ENCODE data around the gene MAD1L1.
"Not testable (repeated sequence)": the region's sequence is repeated elsewhere in the genome, so short reads cannot be mapped to it uniquely, and the experiment has no call there.

MAD1L1 gene

GRCh38 chr7:1977059-1977875, 255.5 kb downstream of the MAD1L1 start:
- no peak for DNase-seq

- not testable (repeated sequence) for DNase-seq
These were observed 256.2 kb downstream of the MAD1L1 start for GRCh38 chr7:1976521-1976920.

- DNase-seq, result no peak
These were observed 257.2 kb downstream of the MAD1L1 start for GRCh38 chr7:1975581-1975980.

- DNase-seq, result no peak
These were observed 257.6 kb downstream of the MAD1L1 start for GRCh38 chr7:1975179-1975578.

- no peak for DNase-seq
These were observed 258.2 kb downstream of the MAD1L1 start for GRCh38 chr7:1974290-1975101.

GRCh38 chr7:1973321-1974251, 259.2 kb downstream of the MAD1L1 start:
- no peak for DNase-seq

- DNase-seq, result no peak
These were observed 260.0 kb downstream of the MAD1L1 start for GRCh38 chr7:1972744-1973143.

GRCh38 chr7:1971946-1972654, 260.6 kb downstream of the MAD1L1 start:
- DNase-seq, result no peak

- no peak for DNase-seq
These were observed 261.9 kb downstream of the MAD1L1 start for GRCh38 chr7:1970895-1971294.

- DNase-seq, result not testable (repeated sequence)
These were observed 262.5 kb downstream of the MAD1L1 start for GRCh38 chr7:1970285-1970660.

- DNase-seq, result no peak
These were observed 263.1 kb downstream of the MAD1L1 start for GRCh38 chr7:1969459-1970284.

- no peak for DNase-seq
These were observed 264.2 kb downstream of the MAD1L1 start for GRCh38 chr7:1968397-1969111.

- peak; percentile 56 for DNase-seq
These were observed 265.0 kb downstream of the MAD1L1 start for GRCh38 chr7:1967512-1968396.

- peak; percentile 77 for DNase-seq
These were observed 266.0 kb downstream of the MAD1L1 start for GRCh38 chr7:1966631-1967200.

- DNase-seq, result no peak
These were observed 267.0 kb downstream of the MAD1L1 start for GRCh38 chr7:1965579-1966294.

GRCh38 chr7:1964913-1965578, 267.7 kb downstream of the MAD1L1 start:
- no peak for DNase-seq

- DNase-seq, result no peak
These were observed 268.4 kb downstream of the MAD1L1 start for GRCh38 chr7:1964211-1964912.
